GM23248 (cell line): ENCODE measurements around the gene SMTN. TPM values are rescaled to one million over a fixed set of nuclear protein-coding genes. Genes with fewer than 3 reads are reported as not detected.

Source experiments
- DNase-seq: peaks from one replicate; pipeline ENCODE4 v3.0.0-alpha.2; 2015
- H2AFZ ChIP-seq: fragments of 200-600 bp; sonication (generic); 2 replicates; pipeline ENCODE4 v1.6.1; 2016; ENCODE audit warnings: antibody characterized with exemption
- H3F3A ChIP-seq: fragments of 200-600 bp; sonication (generic); 2 replicates; pipeline ENCODE4 v1.6.1; 2016; ENCODE audit warnings: mild to moderate bottlenecking, antibody characterized with exemption, mixed run types; ENCODE audit not compliant: insufficient read depth
- H3K27ac ChIP-seq: fragments of 200-600 bp; sonication (generic); 2 replicates; pipeline ENCODE4 v1.5.1; 2016; ENCODE audit warnings: mild to moderate bottlenecking
- H3K27me3 ChIP-seq: fragments of 200-600 bp; sonication (generic); replicated peaks from 2 replicates; pipeline ENCODE4 v1.6.1; 2016; ENCODE audit warnings: mild to moderate bottlenecking; ENCODE audit not compliant: insufficient read depth
- H3K36me3 ChIP-seq: fragments of 200-600 bp; sonication (generic); 2 replicates; pipeline ENCODE4 v1.6.1; 2016; ENCODE audit warnings: low read depth, mild to moderate bottlenecking
- H3K4me1 ChIP-seq: fragments of 200-600 bp; sonication (generic); 2 replicates; pipeline ENCODE4 v1.6.1; 2016; ENCODE audit warnings: mild to moderate bottlenecking; ENCODE audit not compliant: insufficient read depth
- H3K4me2 ChIP-seq: fragments of 200-600 bp; sonication (generic); one replicate; pipeline ENCODE4 v1.6.1; 2016; ENCODE audit warnings: mild to moderate bottlenecking; ENCODE audit not compliant: unreplicated experiment
- H3K4me3 ChIP-seq: fragments of 200-600 bp; sonication (generic); 2 replicates; pipeline ENCODE4 v1.5.1; 2016; ENCODE audit warnings: mild to moderate bottlenecking
- H3K79me2 ChIP-seq: fragments of 200-600 bp; sonication (generic); 2 replicates; pipeline ENCODE4 v1.6.1; 2016; ENCODE audit warnings: mild to moderate bottlenecking; ENCODE audit not compliant: insufficient read depth
- H3K9ac ChIP-seq: fragments of 200-600 bp; sonication (generic); 2 replicates; pipeline ENCODE4 v1.6.1; 2016; ENCODE audit warnings: mild to moderate bottlenecking
- H3K9me2 ChIP-seq: fragments of 200-600 bp; sonication (generic); 2 replicates; pipeline ENCODE4 v1.6.1; 2016; ENCODE audit warnings: mixed run types, mild to moderate bottlenecking, moderate library complexity; ENCODE audit not compliant: insufficient read depth
- H3K9me3 ChIP-seq: fragments of 200-600 bp; sonication (generic); one replicate; pipeline ENCODE4 v1.6.1; 2017; ENCODE audit warnings: low read depth
- H4K20me1 ChIP-seq: fragments of 200-600 bp; sonication (generic); 2 replicates; pipeline ENCODE4 v1.6.0; 2016; ENCODE audit not compliant: insufficient read depth
- EZH2 ChIP-seq: fragments of 200-600 bp; sonication (generic); IDR thresholded peaks from 2 replicates; pipeline ENCODE4 v1.6.1; 2018; ENCODE audit warnings: antibody characterized with exemption, mild to moderate bottlenecking; ENCODE audit not compliant: insufficient read depth, poor library complexity, severe bottlenecking
- EZH2phosphoT487 ChIP-seq: fragments of 200-600 bp; sonication (generic); IDR thresholded peaks from 2 replicates; pipeline ENCODE4 v1.6.1; 2018; ENCODE audit warnings: antibody characterized with exemption, moderate library complexity, mild to moderate bottlenecking, low read depth; ENCODE audit not compliant: insufficient read depth
- WGBS, 2 experiments: methylation state at CpG; one replicate each; pipeline ENCODE4 v1.1.6; 2015 to 2017; ENCODE audit warnings: low lambda C conversion rate in 2 of 2, low coverage in 1 of 2; ENCODE audit errors: missing lambda C conversion rate in 2 of 2; 5-methylcytosine and 5-hydroxymethylcytosine counted together
- in situ Hi-C: fragments of 300-500 bp; cut with MboI; formaldehyde crosslinking; loops from 2 replicates; pipeline ENCODE4 v1.15.0; 2020
- polyA plus RNA-seq: library from polyadenylated mRNA; unstranded; fragments of >200 nt; fragmentation: Nextera tagmentation; extraction: Ambion mirVana; gene quantifications from 2 replicates; pipeline ENCODE4 v1.2.1, GENCODE V29; 2016
- total RNA-seq: library from RNA; depleted of rRNA; stranded (reverse); fragments of >200 nt; shearing (Covaris generic); gene quantifications from 2 replicates; pipeline ENCODE4 v1.2.3, GENCODE V29; 2014

SMTN gene
- total and polyA plus RNA-seq, 2 experiments from 2014 or later = 96.7 to 160 TPM

GRCh38 chr22:31090217-31091085 lies 9.3 kb downstream of the SMTN start:
- no peak for DNase-seq
- Histone ChIP-seq H3K4me3 (no peak overlapping the region), H3K9me3 (no peaks in the 10 kb centered on the region), H3K4me1 (peaks cover 11% of the 10 kb centered on the region), H2AFZ (no peak overlapping the region), H3K9me2 (no peaks in the 10 kb centered on the region), H3K36me3 (peaks cover 32% of the 10 kb centered on the region; the same call in 1 of the 2 replicates), H3K27me3 (no peaks in the 10 kb centered on the region), H3K4me2 (no peak overlapping the region), H3F3A (no peaks in the 10 kb centered on the region; the same call in 1 of the 2 replicates), H3K9ac (no peak overlapping the region), H3K79me2 (peaks cover 58% of the 10 kb centered on the region), H3K27ac (no peak overlapping the region), H4K20me1 (no peaks in the 10 kb centered on the region)
- TF ChIP-seq EZH2phosphoT487 (no peak), EZH2 (no peak)
- in situ Hi-C loops = no loop called here
- 83 to 85% methylated on average over 13 to 15 of the region's 15 CpGs for WGBS, 2 experiments

- TF ChIP-seq EZH2phosphoT487 (no peak), EZH2 (no peak)
- Histone ChIP-seq H3K4me1 (peaks cover 4% of the 10 kb centered on the region), H4K20me1 (no peaks in the 10 kb centered on the region), H3K79me2 (peaks cover 49% of the 10 kb centered on the region), H3K36me3 (peaks cover 37% of the 10 kb centered on the region; the same call in 1 of the 2 replicates), H3K4me2 (no peak overlapping the region), H3K9me3 (no peaks in the 10 kb centered on the region), H2AFZ (no peak overlapping the region), H3K9me2 (no peaks in the 10 kb centered on the region), H3F3A (peaks cover 4% of the 10 kb centered on the region), H3K4me3 (no peak overlapping the region), H3K27me3 (no peaks in the 10 kb centered on the region), H3K9ac (no peak overlapping the region), H3K27ac (no peak overlapping the region)
- no peak for DNase-seq
- in situ Hi-C loops = no loop called here
- WGBS, 2 experiments = 69 to 72% methylated on average over 24 to 28 of the region's 29 CpGs
These were observed 10.2 kb downstream of the SMTN start for GRCh38 chr22:31091106-31091975.

- H3K36me3 ChIP-seq = peaks cover 43% of the 10 kb centered on the region; the same call in 1 of the 2 replicates
- whole genome bisulfite sequencing, 2 experiments = 90 to 93% methylated on average over 9 of the region's 9 CpGs
- no peaks in the 10 kb centered on the region for H3K9me2 ChIP-seq
- no peak for DNase-seq
- H4K20me1 ChIP-seq = no peaks in the 10 kb centered on the region
- no peak overlapping the region for H3K9ac ChIP-seq
- no peak overlapping the region for H3K27ac ChIP-seq
- no peak overlapping the region for H3K4me2 ChIP-seq
- no peaks in the 10 kb centered on the region for H3K27me3 ChIP-seq
- H3K79me2 ChIP-seq = peaks cover 41% of the 10 kb centered on the region
- in situ Hi-C loops = no loop called here
- H3K9me3 ChIP-seq = no peaks in the 10 kb centered on the region
- no peaks in the 10 kb centered on the region for H3K4me1 ChIP-seq
- H3F3A ChIP-seq = peaks cover 8% of the 10 kb centered on the region
- no peak for TF ChIP-seq EZH2phosphoT487
- no peak for TF ChIP-seq EZH2
- no peak overlapping the region for H2AFZ ChIP-seq
- no peak overlapping the region for H3K4me3 ChIP-seq
These were observed 11.0 kb downstream of the SMTN start for GRCh38 chr22:31092161-31092560.

GRCh38 chr22:31093086-31093850 lies 12.2 kb downstream of the SMTN start:
- peaks cover 30% of the 10 kb centered on the region; the same call in 1 of the 2 replicates for H3K79me2 ChIP-seq
- WGBS, 2 experiments = 92 to 94% methylated on average over 17 to 31 of the region's 33 CpGs
- TF ChIP-seq EZH2phosphoT487 (no peak), EZH2 (no peak)
- H3K9ac ChIP-seq = no peak overlapping the region
- H3K9me3 ChIP-seq = no peaks in the 10 kb centered on the region
- H3K4me2 ChIP-seq = no peak overlapping the region
- no peak overlapping the region for H2AFZ ChIP-seq
- no peak for DNase-seq
- H4K20me1 ChIP-seq = no peaks in the 10 kb centered on the region
- H3K27me3 ChIP-seq = no peaks in the 10 kb centered on the region
- peaks cover 52% of the 10 kb centered on the region; the same call in 1 of the 2 replicates for H3K36me3 ChIP-seq
- no peaks in the 10 kb centered on the region for H3K9me2 ChIP-seq
- no peaks in the 10 kb centered on the region for H3K4me1 ChIP-seq
- in situ Hi-C loops = no loop called here
- H3K4me3 ChIP-seq = no peak overlapping the region
- peaks cover 17% of the 10 kb centered on the region for H3F3A ChIP-seq
- H3K27ac ChIP-seq = no peak overlapping the region
